B cell (primary cell): Measurements from ENCODE around the gene FAM149B1. TPM values are rescaled to one million over a fixed set of nuclear protein-coding genes. Genes with fewer than 3 reads are reported as not detected.

Source experiments
- ATAC-seq: fragments of 200-7000 bp; cut with Tn5 transposase; one replicate; pipeline ENCODE4 v1.10.0; 2021; ENCODE audit warnings: low read depth, mild to moderate bottlenecking, moderate number of reproducible peaks, moderate library complexity
- CTCF ChIA-PET: fragments of 350-600 bp; sonication (Branson Sonifier 250); formaldehyde crosslinking; loops from one replicate; lab custom pipeline; 2021; ENCODE audit warnings: antibody characterized with exemption, inconsistent platforms; lab: Charles Lee
- POLR2A ChIA-PET: fragments of 350-600 bp; sonication (Branson Sonifier 250); formaldehyde crosslinking; loops from one replicate; lab custom pipeline; 2021; ENCODE audit warnings: antibody characterized with exemption; lab: Charles Lee
- DNase-seq: peaks from one replicate; pipeline ENCODE4 v3.0.0; 2013
- H2AFZ ChIP-seq: 2 replicates; pipeline ENCODE4 v1.6.1; 2012; ENCODE audit warnings: mild to moderate bottlenecking, low read depth, low read length; ENCODE audit not compliant: insufficient read depth, poor library complexity, severe bottlenecking
- H3K27ac ChIP-seq, 2 donors: 1 replicate in 1 of 2; 2 replicates in 1 of 2; pipeline ENCODE4 v1.5.1; 2012 to 2013; ENCODE audit warnings: low read length in 2 of 2, mild to moderate bottlenecking in 2 of 2, moderate library complexity in 1 of 2
- H3K27me3 ChIP-seq, 4 experiments: fragments of 200-600 bp in 1 of 4; sonication (generic) in 1 of 4; replicated peaks in 1 of 4; 1 replicate in 2 of 4; 2 replicates in 2 of 4; pipeline versions ENCODE4 v1.6.1 to v1.7.0; 2013 to 2016; ENCODE audit warnings: low read length in 3 of 4, mild to moderate bottlenecking in 2 of 4, mixed read lengths in 1 of 4, moderate library complexity in 1 of 4; ENCODE audit not compliant: insufficient read depth in 4 of 4, control insufficient read depth in 3 of 4; ENCODE audit errors: control extremely low read depth in 1 of 4
- H3K36me3 ChIP-seq, 2 experiments: replicated peaks in 1 of 2; 1 replicate in 1 of 2; 2 replicates in 1 of 2; pipeline versions ENCODE4 v1.6.1 to v1.7.1; 2013; ENCODE audit warnings: low read length in 1 of 2; ENCODE audit not compliant: insufficient read depth in 2 of 2, control insufficient read depth in 1 of 2; ENCODE audit errors: control extremely low read depth in 1 of 2, extremely low read depth in 1 of 2
- H3K4me1 ChIP-seq, 2 donors: fragments of 200-600 bp in 1 of 2; sonication (generic) in 1 of 2; 1 replicate in 1 of 2; 2 replicates in 1 of 2; pipeline versions ENCODE4 v1.5.1 to v1.6.1; 2013 to 2017; ENCODE audit warnings: low read length in 2 of 2; ENCODE audit not compliant: control insufficient read depth in 2 of 2, insufficient read depth in 2 of 2
- H3K4me2 ChIP-seq: replicated peaks from 2 replicates; pipeline ENCODE3; 2012; ENCODE audit warnings: mild to moderate bottlenecking, low read depth, low read length; ENCODE audit not compliant: poor library complexity, severe bottlenecking
- H3K4me3 ChIP-seq, 5 experiments: fragments of 200-600 bp in 1 of 5; sonication (generic) in 1 of 5; 1 replicate in 3 of 5; 2 replicates in 2 of 5; pipeline versions ENCODE4 v1.5.1 to v1.7.0; 2011 to 2016; ENCODE audit warnings: low read length in 4 of 5, mild to moderate bottlenecking in 4 of 5, low read depth in 2 of 5, control low read depth in 1 of 5, moderate library complexity in 1 of 5; ENCODE audit not compliant: insufficient read depth in 1 of 5; ENCODE audit errors: control extremely low read depth in 1 of 5, extremely low read depth in 1 of 5
- H3K79me2 ChIP-seq: fragments of 200-600 bp; sonication (generic); one replicate; pipeline ENCODE4 v1.6.0; 2016; ENCODE audit warnings: low read length; ENCODE audit not compliant: control insufficient read depth, insufficient read depth
- H3K9ac ChIP-seq: fragments of 200-600 bp; sonication (generic); 2 replicates; pipeline ENCODE4 v1.6.1; 2017; ENCODE audit warnings: mild to moderate bottlenecking, low read length, moderate library complexity
- H3K9me3 ChIP-seq, 3 donors: one replicate each; pipeline versions ENCODE4 v1.6.1 to v1.7.1; 2013; ENCODE audit warnings: low read length in 2 of 3; ENCODE audit not compliant: control insufficient read depth in 2 of 3, insufficient read depth in 1 of 3; ENCODE audit errors: control extremely low read depth in 1 of 3
- H4K20me1 ChIP-seq: 2 replicates; pipeline ENCODE4 v1.6.0; 2012; ENCODE audit warnings: mild to moderate bottlenecking, low read length; ENCODE audit not compliant: insufficient read depth, control insufficient read depth, poor library complexity, severe bottlenecking
- H3K27ac Mint-ChIP-seq: one replicate; pipeline ENCODE4 v1.8.0; 2021; ENCODE audit warnings: mixed read lengths
- H3K27me3 Mint-ChIP-seq: one replicate; pipeline ENCODE4 v1.8.0; 2021; ENCODE audit warnings: mixed read lengths
- H3K4me1 Mint-ChIP-seq: one replicate; pipeline ENCODE4 v1.8.0; 2021; ENCODE audit warnings: mixed read lengths
- H3K4me3 Mint-ChIP-seq: one replicate; pipeline ENCODE4 v1.8.0; 2021; ENCODE audit warnings: mixed read lengths
- H3K9me3 Mint-ChIP-seq: one replicate; pipeline ENCODE4 v1.8.0; 2022; ENCODE audit warnings: mixed read lengths; ENCODE audit not compliant: insufficient read depth
- EZH2 ChIP-seq: IDR thresholded peaks from 2 replicates; pipeline ENCODE4 v1.6.1; 2012; ENCODE audit warnings: borderline replicate concordance, low read depth, mild to moderate bottlenecking, moderate library complexity, low read length; ENCODE audit not compliant: insufficient read depth, poor library complexity, severe bottlenecking
- WGBS: methylation state at CpG from one replicate; pipeline ENCODE4 v1.1.5; 2013; ENCODE audit warnings: missing lambda C conversion rate; ENCODE audit not compliant: insufficient coverage; 5-methylcytosine and 5-hydroxymethylcytosine counted together
- intact Hi-C: fragments of 100-400 bp; cut with micrococcal nuclease; formaldehyde crosslinking; loops from one replicate; pipeline ENCODE4 v1.10.0; 2022
- polyA plus RNA-seq: library from polyadenylated mRNA; depleted of rRNA; stranded (reverse); fragments of >200 nt; gene quantifications from 2 replicates; pipeline ENCODE4 v1.2.3, GENCODE V29; 2012
- total RNA-seq, 2 donors: library from RNA; stranded (reverse); fragments of 120-200 nt in 1 of 2; gene quantifications; 1 replicate in 1 of 2; 2 replicates in 1 of 2; pipeline versions ENCODE4 v1.2.3 to v1.2.4, GENCODE V29; 2013 to 2022
- TF ChIP-seq, protein P1 (sequence below): fragments of 200-600 bp; IDR thresholded peaks from one replicate; pipeline ENCODE4 v1.8.0; 2022; ENCODE audit warnings: antibody characterized with exemption, mild to moderate bottlenecking

The FAM149B1 gene
- total and polyA plus RNA-seq, 2 donors (not counting 1 experiment from before 2014, with no cell fraction given): 22.5 to 24.3 TPM

DNA sequence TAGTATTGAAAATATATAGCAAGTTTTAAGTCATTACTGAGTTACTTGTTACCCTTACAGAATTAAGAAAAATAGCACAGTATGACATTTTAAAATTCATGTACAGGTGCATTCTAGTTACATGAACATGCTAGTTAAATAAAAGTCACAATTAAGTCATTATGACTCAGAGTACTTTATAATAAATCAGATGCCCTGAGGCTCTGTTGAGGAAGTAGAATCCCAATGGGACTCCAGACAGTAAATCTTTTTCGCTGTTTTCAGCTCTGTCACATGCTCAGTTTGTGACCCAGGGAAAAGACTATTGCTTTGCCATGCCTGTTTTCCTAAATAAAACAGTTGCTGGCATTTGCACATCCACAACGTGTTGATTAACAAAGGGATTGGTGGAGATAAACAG is 36.6 kb upstream of the FAM149B1 start:
- Histone ChIP-seq H3K27ac (no peak overlapping the region), H3K4me3 (no peak overlapping the region), H4K20me1 (no peaks in the 10 kb centered on the region), H3K4me2 (no peak overlapping the region), H3K79me2 (no peaks in the 10 kb centered on the region), H3K9ac (no peak overlapping the region), H3K9me3 (peaks cover 0 to 1% (median 0%) of the 10 kb centered on the region in 3 donors), H3K4me1 (no peaks in the 10 kb centered on the region), H3K27me3 (no peaks in the 10 kb centered on the region), H2AFZ (no peak overlapping the region), H3K36me3 (peaks cover 17 to 67% of the 10 kb centered on the region in 2 experiments)
- DNase-seq: no peak
- Mint-ChIP-seq H3K4me3 (no peak overlapping the region), H3K4me1 (peaks cover 12% of the 10 kb centered on the region), H3K27me3 (no peaks in the 10 kb centered on the region), H3K27ac (no peak overlapping the region), H3K9me3 (no peaks in the 10 kb centered on the region)
- intact Hi-C loops: loop anchor here (5.0 kb wide), 1 partner anchor 34 kb away; the partner anchor contains the start of gene P4HA1
- TF ChIP-seq EZH2: no peak
- TF ChIP-seq, protein P1, sequence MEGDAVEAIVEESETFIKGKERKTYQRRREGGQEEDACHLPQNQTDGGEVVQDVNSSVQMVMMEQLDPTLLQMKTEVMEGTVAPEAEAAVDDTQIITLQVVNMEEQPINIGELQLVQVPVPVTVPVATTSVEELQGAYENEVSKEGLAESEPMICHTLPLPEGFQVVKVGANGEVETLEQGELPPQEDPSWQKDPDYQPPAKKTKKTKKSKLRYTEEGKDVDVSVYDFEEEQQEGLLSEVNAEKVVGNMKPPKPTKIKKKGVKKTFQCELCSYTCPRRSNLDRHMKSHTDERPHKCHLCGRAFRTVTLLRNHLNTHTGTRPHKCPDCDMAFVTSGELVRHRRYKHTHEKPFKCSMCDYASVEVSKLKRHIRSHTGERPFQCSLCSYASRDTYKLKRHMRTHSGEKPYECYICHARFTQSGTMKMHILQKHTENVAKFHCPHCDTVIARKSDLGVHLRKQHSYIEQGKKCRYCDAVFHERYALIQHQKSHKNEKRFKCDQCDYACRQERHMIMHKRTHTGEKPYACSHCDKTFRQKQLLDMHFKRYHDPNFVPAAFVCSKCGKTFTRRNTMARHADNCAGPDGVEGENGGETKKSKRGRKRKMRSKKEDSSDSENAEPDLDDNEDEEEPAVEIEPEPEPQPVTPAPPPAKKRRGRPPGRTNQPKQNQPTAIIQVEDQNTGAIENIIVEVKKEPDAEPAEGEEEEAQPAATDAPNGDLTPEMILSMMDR: no peak
- POLR2A ChIA-PET: no interaction called here
- WGBS: 17% methylated on average over 1 of the region's 2 CpGs
- no peak for ATAC-seq
- CTCF ChIA-PET: interaction anchor here (3.2 kb wide), 1 partner anchor 35 kb away, joined by 12 read pairs; the partner anchor contains the start of gene P4HA1

DNA sequence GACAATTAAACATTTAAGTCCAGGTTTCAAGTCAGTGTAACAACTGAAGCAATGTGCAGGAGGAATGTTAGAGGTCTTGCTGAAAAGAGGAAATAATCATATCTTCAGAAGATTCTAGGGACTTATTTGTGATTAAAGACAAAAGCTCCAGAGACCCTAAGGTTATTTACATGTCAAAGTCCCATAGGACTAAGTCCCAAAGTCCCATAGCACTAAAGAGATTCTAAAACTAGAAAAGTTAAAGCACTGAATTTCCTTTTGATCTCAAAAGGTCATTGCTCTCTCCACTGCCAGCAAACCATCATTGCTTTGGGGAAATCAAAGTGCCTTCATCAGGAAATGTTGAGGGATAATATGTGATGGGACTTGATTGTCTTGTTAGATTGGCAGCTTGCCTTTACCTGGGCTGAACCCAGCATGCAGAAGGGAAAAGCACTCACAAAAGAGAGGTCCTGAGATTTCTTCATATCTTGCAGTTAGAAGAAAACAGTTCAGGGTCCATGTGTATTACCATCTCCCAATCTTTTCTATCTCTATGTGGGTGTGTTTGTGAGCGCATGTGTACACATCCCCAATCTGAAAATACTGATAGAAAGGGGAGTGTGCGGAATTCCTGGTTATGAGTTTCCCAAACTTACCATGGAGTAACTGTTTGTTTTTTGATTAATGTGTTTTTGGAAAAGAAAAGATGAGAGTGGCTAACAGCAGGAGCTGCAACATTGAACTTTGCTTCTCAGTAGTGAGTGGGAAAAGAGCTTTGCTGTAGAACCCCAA is 35.8 kb upstream of the FAM149B1 start:
- Histone ChIP-seq H3K9ac (no peak overlapping the region), H3K27ac (no peak overlapping the region), H3K4me1 (no peaks in the 10 kb centered on the region), H4K20me1 (no peaks in the 10 kb centered on the region), H3K36me3 (peaks cover 12 to 69% of the 10 kb centered on the region in 2 experiments), H2AFZ (no peak overlapping the region), H3K27me3 (no peaks in the 10 kb centered on the region), H3K9me3 (peaks cover 0 to 1% (median 0%) of the 10 kb centered on the region in 3 donors), H3K4me3 (no peak overlapping the region), H3K4me2 (no peak overlapping the region), H3K79me2 (no peaks in the 10 kb centered on the region)
- WGBS: 100% methylated on average over 1 of the region's 2 CpGs
- intact Hi-C loops: loop anchor here (5.0 kb wide), 1 partner anchor 35 kb away; the partner anchor contains the start of gene P4HA1
- ATAC-seq (peak; percentile 36), DNase-seq (no peak)
- ChIA-PET POLR2A (no interaction called here), CTCF (interaction anchor here (3.2 kb wide), 1 partner anchor 36 kb away, joined by 12 read pairs; the partner anchor contains the start of gene P4HA1)
- Mint-ChIP-seq H3K9me3 (no peaks in the 10 kb centered on the region), H3K27ac (peak overlapping the region; percentile 12), H3K4me3 (no peak overlapping the region), H3K4me1 (peaks cover 12% of the 10 kb centered on the region), H3K27me3 (no peaks in the 10 kb centered on the region)
- TF ChIP-seq EZH2: no peak
- TF ChIP-seq, protein P1: no peak
